K562 (cell line): ENCODE data around the gene CLDND2. TPM values are rescaled to one million over a fixed set of nuclear protein-coding genes. Genes with fewer than 3 reads are reported as not detected.

Experiments
- BRCA1 ChIP-seq, 2 experiments: fragments of 450-650 bp in 1 of 2; sonication (generic) in 1 of 2; formaldehyde crosslinking in 1 of 2; IDR thresholded peaks; 2 replicates each; pipeline versions ENCODE4 v1.5.0 to v1.6.1; 2017 to 2020; ENCODE audit warnings: mild to moderate bottlenecking in 1 of 2, missing genetic modification reagents in 1 of 2
- CHAMP1 ChIP-seq: fragments of 450-650 bp; IDR thresholded peaks from 2 replicates; pipeline ENCODE4 v1.6.1; 2016; ENCODE audit warnings: mild to moderate bottlenecking
- CHD2 ChIP-seq: IDR thresholded peaks from 2 replicates; pipeline ENCODE4 v1.6.1; 2011; ENCODE audit warnings: low read depth, low read length
- FIP1L1 ChIP-seq: fragments of 200-400 bp; formaldehyde crosslinking; IDR thresholded peaks from 2 replicates; pipeline ENCODE4 v1.6.1; 2018; ENCODE audit warnings: mild to moderate bottlenecking, low read depth, low read length; ENCODE audit not compliant: poor library complexity, severe bottlenecking
- FOS ChIP-seq: IDR thresholded peaks from 3 replicates; pipeline ENCODE4 v1.6.1; 2011; ENCODE audit not compliant: insufficient read length; ENCODE audit errors: extremely low read depth
- GTF2F1 ChIP-seq: IDR thresholded peaks from 2 replicates; pipeline ENCODE4 v1.6.1; 2011; ENCODE audit warnings: low read depth, low read length, improper control_type of control experiment
- HINFP ChIP-seq: fragments of 450-650 bp; conservative IDR thresholded peaks from 2 replicates; pipeline ENCODE4 v1.6.1; 2016; ENCODE audit warnings: missing genetic modification characterization, low read depth, mild to moderate bottlenecking, control low read depth, missing compliant biosample characterization
- HMG20A ChIP-seq: fragments of 450-650 bp; formaldehyde crosslinking; conservative IDR thresholded peaks from 2 replicates; pipeline ENCODE4 v1.4.0; 2020; ENCODE audit warnings: mild to moderate bottlenecking, mixed read lengths
- HNRNPL ChIP-seq: fragments of 200-400 bp; formaldehyde crosslinking; IDR thresholded peaks from 2 replicates; pipeline ENCODE4 v1.6.1; 2017; ENCODE audit warnings: low read depth, mild to moderate bottlenecking, low read length
- MAFF ChIP-seq: IDR thresholded peaks from 2 replicates; pipeline ENCODE4 v1.6.1; 2012; ENCODE audit warnings: low read length, improper control_type of control experiment
- MXI1 ChIP-seq: IDR thresholded peaks from 2 replicates; pipeline ENCODE4 v1.6.1; 2011; ENCODE audit warnings: low read depth, mild to moderate bottlenecking, improper control_type of control experiment, low read length
- NEUROD1 ChIP-seq: fragments of 150-350 bp; IDR thresholded peaks from 2 replicates; pipeline ENCODE4 v1.6.1; 2014; ENCODE audit warnings: borderline replicate concordance, low read length, low read depth; ENCODE audit not compliant: partially characterized antibody
- POLR2H ChIP-seq: IDR thresholded peaks from 2 replicates; pipeline ENCODE4 v1.6.1; 2016; ENCODE audit warnings: missing genetic modification characterization, low read depth, mild to moderate bottlenecking, control low read depth, missing compliant biosample characterization, moderate library complexity
- ZBTB12 ChIP-seq: fragments of 250-450 bp; sonication (Bioruptor Pico); IDR thresholded peaks from 2 replicates; pipeline ENCODE4 v1.4.0; 2020
- ZNF561 ChIP-seq: fragments of 450-650 bp; formaldehyde crosslinking; conservative IDR thresholded peaks from 2 replicates; pipeline ENCODE4 v1.4.0; 2020; ENCODE audit warnings: mild to moderate bottlenecking, moderate library complexity
- polyA plus RNA-seq, 8 experiments: library from polyadenylated mRNA; depleted of rRNA in 4 of 8; stranded (reverse) in 5 of 8; unstranded in 3 of 8; fragments of >200 nt; fragmentation: Nextera tagmentation in 2 of 8; fragmentation: Illumina TruSeq in 1 of 8; extraction: Ambion mirVana in 2 of 8; extraction: Trizol in 1 of 8; gene quantifications; 2 replicates each; pipeline versions ENCODE4 v1.2.1 to v1.2.3, GENCODE V29; 2011 to 2014; ENCODE audit warnings: inconsistent platforms in 1 of 8, missing spikeins in 1 of 8
- total RNA-seq, 7 experiments: library from RNA; depleted of rRNA in 6 of 7; stranded (reverse); fragments of >200 nt in 6 of 7; fragmentation: Illumina TruSeq in 2 of 7; extraction: Trizol in 2 of 7; gene quantifications; 2 replicates each; pipeline versions ENCODE4 v1.2.1 to v1.2.3, GENCODE V29; 2011 to 2021; ENCODE audit warnings: low replicate concordance in 1 of 7

CLDND2 gene
- total and polyA plus RNA-seq, 9 of the 15 experiments (the other 6 are each of a cell fraction or from before 2014, with no cell fraction given), result 0.45 to 4.0 (median 1.2) TPM; not detected in 3

GRCh38 chr19:51366389-51367254 lies 2.2 kb downstream of the CLDND2 start (continued):
- TF ChIP-seq NEUROD1 (peak; percentile 48), ZBTB12 (CRISPR knock-in tag) (no peak), FIP1L1 (no peak), MXI1 (no peak), MAFF (no peak), CHAMP1 (no peak), POLR2H (peak; percentile 78), HNRNPL (no peak), GTF2F1 (no peak), CHD2 (peak; percentile 74), HMG20A (CRISPR knock-in tag) (no peak), BRCA1 (IDR thresholded peaks at IDR 0.05) (no peak), BRCA1 (CRISPR knock-in tag; IDR thresholded peaks at IDR 0.05) (no peak), FOS (peak; percentile 53), ZNF561 (CRISPR knock-in tag) (no peak), HINFP (tag) (no peak)
